ENCODE data around the gene TFB2M. TPM values are rescaled to one million over a fixed set of nuclear protein-coding genes. Genes with fewer than 3 reads are reported as not detected.

Gene TFB2M
- total and polyA plus RNA-seq, 2 donors (not counting 1 experiment from before 2014, with no cell fraction given) = 8.8 to 11.6 TPM

GRCh38 chr1:246597340-246597739 is 31.3 kb upstream of the TFB2M start:
- ChIA-PET POLR2A (no interaction called here), CTCF (no interaction called here)
- H3K4me3 ChIP-seq (ENCODE audit: control extremely low read depth in 1 of 5, extremely low read depth in 1 of 5, insufficient read depth in 1 of 5, low read depth in 2 of 5, low read length in 4 of 5) = no peak overlapping the region
- H3K36me3 ChIP-seq (replicated peaks in 1 of 2; ENCODE audit: control extremely low read depth in 1 of 2, control insufficient read depth in 1 of 2, extremely low read depth in 1 of 2, insufficient read depth in 2 of 2, low read length in 1 of 2) = peaks cover 12 to 31% of the 10 kb centered on the region in 2 experiments
- H3K27ac ChIP-seq (ENCODE audit: low read length in 2 of 2) = no peak overlapping the region
- peaks cover 82% of the 10 kb centered on the region for H4K20me1 ChIP-seq (ENCODE audit: control insufficient read depth, insufficient read depth, low read length, poor library complexity, severe bottlenecking)
- Mint-ChIP-seq H3K4me3 (no peak overlapping the region), H3K4me1 (peaks cover 45% of the 10 kb centered on the region), H3K27me3 (no peaks in the 10 kb centered on the region), H3K27ac (no peak overlapping the region), H3K9me3 (ENCODE audit: insufficient read depth) (no peaks in the 10 kb centered on the region)
- no peak for ATAC-seq (ENCODE audit: low read depth)
- no peak for TF ChIP-seq CTCF (IDR thresholded peaks at IDR 0.05)
- no peak for TF ChIP-seq EZH2 (IDR thresholded peaks at IDR 0.05; ENCODE audit: borderline replicate concordance, insufficient read depth, low read depth, low read length, poor library complexity, severe bottlenecking)
- H2AFZ ChIP-seq (ENCODE audit: insufficient read depth, low read depth, low read length, poor library complexity, severe bottlenecking) = no peak overlapping the region
- no peaks in the 10 kb centered on the region for H3K27me3 ChIP-seq (replicated peaks in 1 of 4; ENCODE audit: control extremely low read depth in 1 of 4, control insufficient read depth in 3 of 4, insufficient read depth in 4 of 4, low read length in 3 of 4)
- no peaks in the 10 kb centered on the region for H3K4me1 ChIP-seq (ENCODE audit: control insufficient read depth in 2 of 2, insufficient read depth in 2 of 2, low read length in 2 of 2)
- no peak for DNase-seq
- intact Hi-C loops (cut with micrococcal nuclease) = no loop called here
- H3K9me3 ChIP-seq (ENCODE audit: control extremely low read depth in 1 of 3, control insufficient read depth in 2 of 3, insufficient read depth in 1 of 3, low read length in 2 of 3) = no peaks in the 10 kb centered on the region
- WGBS (ENCODE audit: insufficient coverage) = no CpG with 5 or more reads among the region's 5 CpGs
- H3K4me2 ChIP-seq (replicated peaks; ENCODE audit: low read depth, low read length, poor library complexity, severe bottlenecking) = no peak overlapping the region
- peaks cover 98% of the 10 kb centered on the region for H3K79me2 ChIP-seq (ENCODE audit: control insufficient read depth, insufficient read depth, low read length)
- H3K9ac ChIP-seq (ENCODE audit: low read length) = no peak overlapping the region

GRCh38 chr1:246595146-246595545 is 29.1 kb upstream of the TFB2M start:
- peaks cover 0 to 2% (median 0%) of the 10 kb centered on the region in 3 donors for H3K9me3 ChIP-seq (ENCODE audit: control extremely low read depth in 1 of 3, control insufficient read depth in 2 of 3, insufficient read depth in 1 of 3, low read length in 2 of 3)
- H3K4me1 ChIP-seq (ENCODE audit: control insufficient read depth in 2 of 2, insufficient read depth in 2 of 2, low read length in 2 of 2) = no peaks in the 10 kb centered on the region
- ChIA-PET CTCF (no interaction called here), POLR2A (no interaction called here)
- no peak overlapping the region for H3K4me3 ChIP-seq (ENCODE audit: control extremely low read depth in 1 of 5, extremely low read depth in 1 of 5, insufficient read depth in 1 of 5, low read depth in 2 of 5, low read length in 4 of 5)
- H2AFZ ChIP-seq (ENCODE audit: insufficient read depth, low read depth, low read length, poor library complexity, severe bottlenecking) = no peak overlapping the region
- no peak overlapping the region for H3K4me2 ChIP-seq (replicated peaks; ENCODE audit: low read depth, low read length, poor library complexity, severe bottlenecking)
- H4K20me1 ChIP-seq (ENCODE audit: control insufficient read depth, insufficient read depth, low read length, poor library complexity, severe bottlenecking) = peaks cover 84% of the 10 kb centered on the region
- H3K9ac ChIP-seq (ENCODE audit: low read length) = no peak overlapping the region
- H3K9me3 Mint-ChIP-seq (ENCODE audit: insufficient read depth) = no peaks in the 10 kb centered on the region
- no peak overlapping the region for H3K27ac ChIP-seq (ENCODE audit: low read length in 2 of 2)
- H3K27ac Mint-ChIP-seq = no peak overlapping the region
- peaks cover 42% of the 10 kb centered on the region for H3K4me1 Mint-ChIP-seq
- DNase-seq (no peak), ATAC-seq (ENCODE audit: low read depth) (no peak)
- no peak overlapping the region for H3K4me3 Mint-ChIP-seq
- intact Hi-C loops (cut with micrococcal nuclease) = no loop called here
- H3K79me2 ChIP-seq (ENCODE audit: control insufficient read depth, insufficient read depth, low read length) = peaks cover 99% of the 10 kb centered on the region
- no peaks in the 10 kb centered on the region for H3K27me3 ChIP-seq (replicated peaks in 1 of 4; ENCODE audit: control extremely low read depth in 1 of 4, control insufficient read depth in 3 of 4, insufficient read depth in 4 of 4, low read length in 3 of 4)
- 87% methylated on average over 3 of the region's 3 CpGs for WGBS (ENCODE audit: insufficient coverage)
- no peaks in the 10 kb centered on the region for H3K27me3 Mint-ChIP-seq
- peaks cover 12 to 34% of the 10 kb centered on the region in 2 experiments for H3K36me3 ChIP-seq (replicated peaks in 1 of 2; ENCODE audit: control extremely low read depth in 1 of 2, control insufficient read depth in 1 of 2, extremely low read depth in 1 of 2, insufficient read depth in 2 of 2, low read length in 1 of 2)
- TF ChIP-seq CTCF (IDR thresholded peaks at IDR 0.05) = no peak
- no peak for TF ChIP-seq EZH2 (IDR thresholded peaks at IDR 0.05; ENCODE audit: borderline replicate concordance, insufficient read depth, low read depth, low read length, poor library complexity, severe bottlenecking)

Data from B cell (primary cell).